OCI-LY3 (cell line): ENCODE results near the gene LMBRD2.
A peak's percentile ranks its signal among the peaks of the same experiment; 100 is the strongest.

Experiments
- H2AFZ ChIP-seq: fragments of 200-600, 300-600 bp; shearing (Covaris generic); 2 replicates; pipeline ENCODE4 v1.6.0; 2014; ENCODE audit warnings: antibody characterized with exemption, low read depth, low read length
- H3K27ac ChIP-seq: fragments of 200-600, 300-600 bp; sonication (generic); 2 replicates; pipeline ENCODE4 v1.5.1; 2014; ENCODE audit warnings: mild to moderate bottlenecking, low read length, moderate library complexity, mixed read lengths
- H3K27me3 ChIP-seq: fragments of 200-600, 300-600 bp; sonication (generic); 2 replicates; pipeline ENCODE4 v1.6.1; 2014; ENCODE audit warnings: low read depth, low read length, mixed read lengths
- H3K36me3 ChIP-seq: fragments of 200-600, 300-600 bp; sonication (generic); replicated peaks from 2 replicates; pipeline ENCODE3; 2014; ENCODE audit warnings: low read depth, low read length, mixed read lengths
- H3K4me1 ChIP-seq: fragments of 300-600, 200-600 bp; sonication (generic); 2 replicates; pipeline ENCODE4 v1.6.1; 2014; ENCODE audit warnings: low read length, mixed read lengths
- H3K4me2 ChIP-seq: fragments of 200-600, 300-600 bp; sonication (generic); 2 replicates; pipeline ENCODE4 v1.6.1; 2014; ENCODE audit warnings: low read length, mixed read lengths
- H3K4me3 ChIP-seq: fragments of 300-600, 200-600 bp; sonication (generic); 2 replicates; pipeline ENCODE4 v1.5.1; 2014; ENCODE audit warnings: antibody characterized with exemption, mild to moderate bottlenecking, low read length, moderate library complexity
- H3K79me2 ChIP-seq: fragments of 300-600, 200-600 bp; shearing (Covaris generic); 2 replicates; pipeline ENCODE4 v1.6.1; 2014; ENCODE audit warnings: mild to moderate bottlenecking, low read length, mixed read lengths
- H3K9ac ChIP-seq: fragments of 300-600, 200-600 bp; shearing (Covaris generic); 2 replicates; pipeline ENCODE4 v1.6.0; 2014; ENCODE audit warnings: mild to moderate bottlenecking, low read length, moderate library complexity
- H3K9me3 ChIP-seq: fragments of 200-600, 300-600 bp; shearing (Covaris generic); 2 replicates; pipeline ENCODE4 v1.6.1; 2014; ENCODE audit warnings: low read length, mixed read lengths; ENCODE audit not compliant: insufficient read depth
- H4K20me1 ChIP-seq: fragments of 200-600, 300-600 bp; sonication (generic); 2 replicates; pipeline ENCODE4 v1.6.1; 2016; ENCODE audit warnings: low read length, mixed read lengths; ENCODE audit not compliant: insufficient read depth
- CTCF ChIP-seq: fragments of 200-600, 300-600 bp; sonication (generic); IDR thresholded peaks from 2 replicates; pipeline ENCODE4 v1.5.1; 2014; ENCODE audit warnings: antibody characterized with exemption, low read length, low read depth
- EZH2phosphoT487 ChIP-seq: fragments of 200-600 bp; shearing (Covaris generic); IDR thresholded peaks from 2 replicates; pipeline ENCODE4 v1.6.1; 2018; ENCODE audit warnings: antibody characterized with exemption, mixed run types, low read depth

LMBRD2 gene

DNA sequence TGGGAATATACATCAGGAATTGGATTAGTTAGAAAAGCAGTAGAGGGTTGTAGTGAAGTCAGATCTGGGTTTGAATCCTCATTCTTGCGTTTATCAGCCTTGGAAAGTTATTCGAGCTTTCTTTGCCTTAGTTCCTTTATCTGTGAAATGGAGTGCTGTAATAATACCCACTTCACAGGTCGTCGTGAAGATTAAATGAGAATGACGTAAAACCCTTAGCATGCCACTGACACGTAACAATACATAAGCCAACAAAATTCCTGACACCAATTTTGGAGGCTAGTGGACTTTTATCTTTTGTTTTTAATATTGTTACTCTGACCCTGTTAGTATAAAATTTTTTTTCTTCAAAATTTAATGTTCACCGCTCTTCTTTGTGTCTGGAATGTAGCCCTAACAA, 3.6 kb upstream of the LMBRD2 start:
- Histone ChIP-seq H3K4me1 (peaks cover 8% of the 10 kb centered on the region; the same call in 1 of the 2 replicates), H3K4me2 (no peak overlapping the region), H3K9me3 (no peaks in the 10 kb centered on the region), H3K27ac (no peak overlapping the region), H3K9ac (no peak overlapping the region), H3K36me3 (peaks cover 20% of the 10 kb centered on the region), H3K4me3 (no peak overlapping the region), H4K20me1 (no peaks in the 10 kb centered on the region), H2AFZ (no peak overlapping the region), H3K79me2 (peaks cover 42% of the 10 kb centered on the region), H3K27me3 (no peaks in the 10 kb centered on the region)
- TF ChIP-seq CTCF (no peak), EZH2phosphoT487 (no peak)

DNA sequence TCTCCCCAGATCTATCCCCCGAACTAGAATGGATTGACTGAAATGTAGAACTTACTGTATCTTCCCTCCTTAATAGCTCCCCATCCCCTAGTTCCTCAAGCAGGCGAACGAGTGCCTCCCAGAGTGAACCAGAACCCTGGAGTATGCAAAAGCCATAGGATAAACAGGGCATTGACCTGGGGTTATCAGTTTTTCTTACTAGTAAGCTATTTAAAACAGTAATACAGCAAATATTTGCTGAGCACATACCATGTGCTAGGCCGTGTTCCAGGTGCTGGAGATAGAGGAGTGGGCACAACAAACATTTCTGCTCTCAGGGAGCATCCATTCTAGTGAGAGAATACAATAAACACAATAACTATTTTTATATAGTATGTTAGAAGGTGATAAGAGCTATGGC, 2.0 kb upstream of the LMBRD2 start:
- no peak overlapping the region for H3K4me3 ChIP-seq
- H3K36me3 ChIP-seq, result peaks cover 18% of the 10 kb centered on the region
- no peaks in the 10 kb centered on the region for H3K27me3 ChIP-seq
- no peak overlapping the region for H3K4me2 ChIP-seq
- H3K27ac ChIP-seq, result no peak overlapping the region
- H3K79me2 ChIP-seq, result peaks cover 42% of the 10 kb centered on the region
- H3K9ac ChIP-seq, result no peak overlapping the region
- TF ChIP-seq CTCF (no peak), EZH2phosphoT487 (no peak)
- no peaks in the 10 kb centered on the region for H4K20me1 ChIP-seq
- H2AFZ ChIP-seq, result no peak overlapping the region
- peaks cover 8% of the 10 kb centered on the region; the same call in 1 of the 2 replicates for H3K4me1 ChIP-seq
- no peaks in the 10 kb centered on the region for H3K9me3 ChIP-seq

GRCh38 chr5:36153298-36153677, 1.6 kb upstream of the LMBRD2 start:
- H3K36me3 ChIP-seq, result peaks cover 18% of the 10 kb centered on the region

More at GRCh38 chr5:36153298-36153677, 1.6 kb upstream of the LMBRD2 start:
- peak overlapping the region; percentile 94 for H3K9ac ChIP-seq
- no peaks in the 10 kb centered on the region for H4K20me1 ChIP-seq
- H3K4me1 ChIP-seq, result peaks cover 8% of the 10 kb centered on the region; the same call in 1 of the 2 replicates
- peak overlapping the region; percentile 88 for H3K4me2 ChIP-seq
- no peaks in the 10 kb centered on the region for H3K27me3 ChIP-seq
- H2AFZ ChIP-seq, result no peak overlapping the region
- H3K79me2 ChIP-seq, result peaks cover 42% of the 10 kb centered on the region
- H3K27ac ChIP-seq, result no peak overlapping the region
- H3K4me3 ChIP-seq, result peak overlapping the region; percentile 97
- H3K9me3 ChIP-seq, result no peaks in the 10 kb centered on the region
- TF ChIP-seq EZH2phosphoT487 (no peak), CTCF (no peak)
